LNCaP clone FGC (cell line): ENCODE data around the gene CGB8.

Source experiments
- DNase-seq: peaks from one replicate; pipeline ENCODE4 v3.0.0-alpha.2; 2011; ENCODE audit warnings: low read depth
- H3K4me3 ChIP-seq: 2 replicates; pipeline ENCODE4 v1.5.1; 2011; ENCODE audit warnings: mild to moderate bottlenecking, low read depth, low read length, control low read depth
- CTCF ChIP-seq: IDR thresholded peaks from 2 replicates; pipeline ENCODE4 v1.5.1; 2012; ENCODE audit warnings: mild to moderate bottlenecking; ENCODE audit not compliant: control insufficient read depth, insufficient read depth; ENCODE audit errors: extremely low read depth

The CGB8 gene

GRCh38 chr19:48997972-48998371 is 50.9 kb downstream of the CGB8 start:
- peak; percentile 23; the same call in 1 of the 2 replicates for TF ChIP-seq CTCF
- DNase-seq: no peak
- no peak overlapping the region for H3K4me3 ChIP-seq
